Activated T-cell treated with anti-CD3 and anti-CD28 coated beads for 4 hours (primary cell): ENCODE results near the gene SGIP1.

Experiments used
- DNase-seq: peaks from one replicate; pipeline ENCODE4 v3.0.0-alpha.2; 2020

The SGIP1 gene

GRCh38 chr1:66617362-66618184 lies 83.6 kb downstream of the SGIP1 start:
- no peak for DNase-seq

- no peak for DNase-seq
These were observed 84.4 kb downstream of the SGIP1 start for GRCh38 chr1:66618390-66618789.

- no peak for DNase-seq
These were observed 89.9 kb downstream of the SGIP1 start for GRCh38 chr1:66623812-66624211.

- DNase-seq = no peak
These were observed 90.6 kb downstream of the SGIP1 start for GRCh38 chr1:66624412-66625060.

- no peak for DNase-seq
These were observed 92.3 kb downstream of the SGIP1 start for GRCh38 chr1:66626261-66626660.

GRCh38 chr1:66628926-66629325 lies 95.0 kb downstream of the SGIP1 start:
- DNase-seq = no peak

GRCh38 chr1:66633159-66633558 lies 99.2 kb downstream of the SGIP1 start:
- no peak for DNase-seq

- no peak for DNase-seq
These were observed 103.2 kb downstream of the SGIP1 start for GRCh38 chr1:66637146-66637545.

- no peak for DNase-seq
These were observed 108.0 kb downstream of the SGIP1 start for GRCh38 chr1:66641891-66642473.

GRCh38 chr1:66642992-66643391 lies 109.0 kb downstream of the SGIP1 start:
- DNase-seq = no peak

GRCh38 chr1:66644331-66644730 lies 110.4 kb downstream of the SGIP1 start:
- no peak for DNase-seq

- no peak for DNase-seq
These were observed 115.1 kb downstream of the SGIP1 start for GRCh38 chr1:66648901-66649595.

- no peak for DNase-seq
These were observed 118.6 kb downstream of the SGIP1 start for GRCh38 chr1:66652556-66652955.

GRCh38 chr1:66654643-66655042 lies 120.7 kb downstream of the SGIP1 start:
- DNase-seq = no peak

- no peak for DNase-seq
These were observed 137.5 kb downstream of the SGIP1 start for GRCh38 chr1:66671455-66671854.

GRCh38 chr1:66676613-66677298 lies 142.8 kb downstream of the SGIP1 start:
- DNase-seq = no peak

- DNase-seq = no peak
These were observed 144.2 kb downstream of the SGIP1 start for GRCh38 chr1:66678146-66678545.

GRCh38 chr1:66679140-66679539 lies 145.2 kb downstream of the SGIP1 start:
- no peak for DNase-seq

GRCh38 chr1:66681686-66682085 lies 147.7 kb downstream of the SGIP1 start:
- DNase-seq = no peak

- DNase-seq = no peak
These were observed 148.2 kb downstream of the SGIP1 start for GRCh38 chr1:66682106-66682505.

GRCh38 chr1:66684353-66684752 lies 150.4 kb downstream of the SGIP1 start:
- no peak for DNase-seq

GRCh38 chr1:66685265-66685664 lies 151.3 kb downstream of the SGIP1 start:
- no peak for DNase-seq

- no peak for DNase-seq
These were observed 151.7 kb downstream of the SGIP1 start for GRCh38 chr1:66685670-66686069.
